ENCODE results near the gene PLD1.

DNA sequence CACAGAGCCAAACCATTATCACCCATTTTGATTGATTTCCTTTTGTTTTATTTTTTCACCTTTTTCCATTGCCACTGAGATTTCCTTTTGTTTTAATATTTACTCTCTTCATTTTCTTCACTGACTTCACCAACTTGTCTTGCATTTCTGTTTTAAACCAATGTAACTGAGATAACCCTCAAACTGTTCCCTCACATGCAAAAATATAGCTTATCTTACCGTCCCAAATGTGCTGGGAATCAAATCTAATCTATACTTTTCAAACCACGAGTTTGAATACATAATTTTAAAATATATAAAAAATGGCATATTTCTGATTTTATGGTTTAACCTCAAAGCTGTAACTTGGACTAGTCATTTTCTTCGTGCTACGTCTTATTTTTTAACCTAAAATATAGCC lies 143.8 kb downstream of the PLD1 start:
- TF ChIP-seq, protein P1, sequence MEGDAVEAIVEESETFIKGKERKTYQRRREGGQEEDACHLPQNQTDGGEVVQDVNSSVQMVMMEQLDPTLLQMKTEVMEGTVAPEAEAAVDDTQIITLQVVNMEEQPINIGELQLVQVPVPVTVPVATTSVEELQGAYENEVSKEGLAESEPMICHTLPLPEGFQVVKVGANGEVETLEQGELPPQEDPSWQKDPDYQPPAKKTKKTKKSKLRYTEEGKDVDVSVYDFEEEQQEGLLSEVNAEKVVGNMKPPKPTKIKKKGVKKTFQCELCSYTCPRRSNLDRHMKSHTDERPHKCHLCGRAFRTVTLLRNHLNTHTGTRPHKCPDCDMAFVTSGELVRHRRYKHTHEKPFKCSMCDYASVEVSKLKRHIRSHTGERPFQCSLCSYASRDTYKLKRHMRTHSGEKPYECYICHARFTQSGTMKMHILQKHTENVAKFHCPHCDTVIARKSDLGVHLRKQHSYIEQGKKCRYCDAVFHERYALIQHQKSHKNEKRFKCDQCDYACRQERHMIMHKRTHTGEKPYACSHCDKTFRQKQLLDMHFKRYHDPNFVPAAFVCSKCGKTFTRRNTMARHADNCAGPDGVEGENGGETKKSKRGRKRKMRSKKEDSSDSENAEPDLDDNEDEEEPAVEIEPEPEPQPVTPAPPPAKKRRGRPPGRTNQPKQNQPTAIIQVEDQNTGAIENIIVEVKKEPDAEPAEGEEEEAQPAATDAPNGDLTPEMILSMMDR (IDR thresholded peaks at IDR 0.05): no peak
- TF ChIP-seq POLR2AphosphoS5 (IDR thresholded peaks at IDR 0.05) (no peak), POLR2A (IDR thresholded peaks at IDR 0.05) (no peak)
